Fibroblast of skin of back (primary cell): ENCODE measurements around the gene NANOGP8.

Experiments used
- DNase-seq: peaks from one replicate; pipeline ENCODE4 v3.0.0-alpha.2; 2013

NANOGP8 gene

DNA sequence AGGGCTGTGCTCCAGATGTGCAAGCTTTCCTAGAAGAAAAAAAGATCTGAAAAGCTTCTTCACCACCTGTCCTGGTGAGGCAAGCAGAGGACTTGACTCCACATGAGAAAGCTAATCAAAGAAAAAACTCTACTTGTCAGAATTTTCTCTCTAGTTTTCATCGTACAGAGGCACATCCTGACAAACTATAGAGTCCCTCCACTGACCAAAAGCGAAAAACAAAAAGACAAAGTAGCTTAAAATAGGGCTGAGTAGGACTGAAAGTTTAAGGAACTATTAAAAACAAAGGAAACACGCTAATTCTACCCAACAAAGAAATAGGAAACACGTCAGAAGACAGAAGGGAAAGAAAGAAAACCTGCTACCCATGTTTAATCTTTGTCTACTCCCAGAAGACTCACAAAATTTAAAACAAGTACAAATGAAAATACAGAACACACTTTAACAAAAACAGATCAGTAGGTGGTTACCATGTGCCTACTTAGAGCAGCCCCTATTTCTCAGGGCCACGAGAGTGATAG lies 26.5 kb downstream of the NANOGP8 start:
- DNase-seq = no peak

DNA sequence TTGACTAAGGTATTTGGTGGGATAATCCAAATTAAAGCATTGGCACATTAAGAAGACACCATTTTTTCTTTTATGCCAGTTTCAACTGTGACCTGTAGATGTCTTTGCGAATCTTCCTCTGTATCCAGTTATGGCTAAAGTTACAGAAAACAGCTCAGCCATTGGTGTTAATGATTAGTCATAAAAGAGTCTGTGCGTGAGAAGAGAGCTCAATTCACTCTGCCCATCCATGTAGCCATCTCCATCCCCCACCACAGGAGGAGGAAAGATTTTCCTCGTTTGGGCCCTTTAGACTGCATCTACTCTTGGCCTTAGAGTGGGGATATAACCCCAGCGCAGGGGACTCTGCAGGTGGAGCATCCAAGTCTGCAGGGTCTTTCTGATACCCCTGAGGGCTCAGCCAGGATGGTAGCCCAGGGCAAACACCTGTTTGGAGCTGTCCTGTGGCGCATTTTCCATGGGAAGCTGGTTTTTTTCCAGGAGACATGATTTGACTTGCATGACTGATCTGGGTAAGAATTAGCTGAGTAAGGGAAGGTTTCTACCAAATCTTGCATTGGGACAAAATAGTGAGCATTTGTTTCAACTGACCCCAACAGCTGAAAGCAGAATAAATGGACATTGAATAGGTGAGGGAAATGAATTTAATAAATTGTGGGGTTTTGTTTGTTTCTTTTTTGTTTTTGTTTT lies 29.5 kb downstream of the NANOGP8 start:
- DNase-seq = no peak

DNA sequence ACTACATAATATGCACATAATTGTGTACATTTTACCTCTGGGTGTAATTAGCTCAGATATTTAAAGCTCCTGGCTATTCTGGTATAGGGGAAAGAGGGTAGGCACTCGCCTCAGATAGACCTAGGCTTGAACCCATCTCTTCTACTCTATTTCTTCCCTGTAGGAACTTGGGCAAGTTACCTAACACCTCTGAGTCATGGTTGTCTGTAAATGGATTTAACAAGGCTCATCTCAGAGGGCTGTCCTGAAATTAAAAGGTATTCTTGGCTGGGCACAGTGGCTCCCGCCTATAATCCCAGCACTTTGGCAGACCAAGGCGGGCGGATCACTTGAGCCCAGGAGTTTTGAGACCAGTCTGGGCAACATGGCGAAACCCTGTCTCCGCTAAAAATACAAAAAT lies 30.7 kb downstream of the NANOGP8 start:
- no peak for DNase-seq

DNA sequence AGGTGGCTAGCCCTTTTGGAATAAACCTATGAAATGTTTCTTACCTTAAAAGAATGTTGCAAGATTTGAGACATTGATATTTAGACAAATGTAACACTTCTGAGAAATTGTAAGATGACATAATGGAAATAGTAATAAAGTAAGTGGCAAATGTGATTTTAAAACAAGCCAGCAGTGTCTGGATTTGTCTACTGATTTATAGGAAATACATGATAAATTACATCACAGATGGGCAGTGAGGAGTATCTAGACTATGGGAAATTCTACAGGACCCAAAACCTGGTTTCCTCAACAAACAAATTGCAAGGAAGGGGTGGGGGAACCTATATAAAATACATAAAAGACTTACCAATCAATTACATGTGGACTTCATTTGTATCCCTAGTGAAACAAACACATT lies 37.1 kb downstream of the NANOGP8 start:
- no peak for DNase-seq

DNA sequence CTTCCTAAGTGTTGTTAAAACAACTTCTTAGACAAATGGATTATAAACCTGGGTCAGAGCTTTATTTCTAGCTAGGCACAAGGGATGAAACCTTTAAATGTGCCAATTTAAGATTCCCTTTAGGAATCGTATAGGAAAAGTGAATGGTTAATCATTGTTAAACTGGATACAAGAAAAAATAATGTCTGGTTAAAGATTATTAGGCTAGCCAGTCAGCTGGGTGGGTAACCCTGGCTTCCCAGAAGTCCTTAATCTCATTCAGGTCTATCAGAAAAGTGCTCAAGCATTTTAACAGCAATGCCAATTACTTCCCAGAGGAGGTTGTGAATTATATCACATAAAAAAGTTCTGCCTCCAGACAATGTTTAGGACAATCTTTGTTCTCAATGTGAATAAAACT lies 37.6 kb downstream of the NANOGP8 start:
- no peak for DNase-seq

DNA sequence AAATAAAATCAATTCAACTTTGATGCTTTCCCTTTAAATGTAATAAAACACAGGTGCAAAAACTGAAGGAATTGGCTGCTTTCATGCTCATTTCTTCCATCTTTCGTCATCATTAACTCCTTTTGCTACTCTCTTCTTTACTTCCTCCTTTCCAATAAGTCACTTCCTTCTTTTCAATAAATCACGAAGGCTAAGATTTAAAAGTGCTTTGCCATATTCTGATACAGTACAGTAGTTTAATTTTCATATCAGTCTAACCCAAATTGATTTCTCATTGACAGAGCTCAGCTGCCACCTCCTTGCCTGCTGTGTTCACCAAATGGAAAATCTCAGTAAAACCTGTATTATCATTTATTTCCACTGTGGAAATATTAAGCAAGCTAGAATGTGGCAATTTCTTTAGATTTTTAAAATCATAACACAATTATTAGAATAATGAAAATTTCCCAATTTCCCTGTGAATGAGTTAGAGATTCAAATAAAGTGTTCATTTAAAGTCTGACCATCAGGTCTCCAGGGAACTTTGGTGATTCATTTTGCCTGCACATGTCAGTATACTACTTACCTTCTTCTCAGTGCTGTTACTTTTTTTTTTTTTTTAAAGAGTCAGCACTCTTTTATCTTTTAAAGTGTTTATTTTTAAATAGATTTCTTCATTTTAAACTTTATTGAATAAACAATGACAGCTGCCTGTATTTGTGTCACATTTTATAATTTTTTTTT lies 41.6 kb downstream of the NANOGP8 start:
- DNase-seq = peak; percentile 7

DNA sequence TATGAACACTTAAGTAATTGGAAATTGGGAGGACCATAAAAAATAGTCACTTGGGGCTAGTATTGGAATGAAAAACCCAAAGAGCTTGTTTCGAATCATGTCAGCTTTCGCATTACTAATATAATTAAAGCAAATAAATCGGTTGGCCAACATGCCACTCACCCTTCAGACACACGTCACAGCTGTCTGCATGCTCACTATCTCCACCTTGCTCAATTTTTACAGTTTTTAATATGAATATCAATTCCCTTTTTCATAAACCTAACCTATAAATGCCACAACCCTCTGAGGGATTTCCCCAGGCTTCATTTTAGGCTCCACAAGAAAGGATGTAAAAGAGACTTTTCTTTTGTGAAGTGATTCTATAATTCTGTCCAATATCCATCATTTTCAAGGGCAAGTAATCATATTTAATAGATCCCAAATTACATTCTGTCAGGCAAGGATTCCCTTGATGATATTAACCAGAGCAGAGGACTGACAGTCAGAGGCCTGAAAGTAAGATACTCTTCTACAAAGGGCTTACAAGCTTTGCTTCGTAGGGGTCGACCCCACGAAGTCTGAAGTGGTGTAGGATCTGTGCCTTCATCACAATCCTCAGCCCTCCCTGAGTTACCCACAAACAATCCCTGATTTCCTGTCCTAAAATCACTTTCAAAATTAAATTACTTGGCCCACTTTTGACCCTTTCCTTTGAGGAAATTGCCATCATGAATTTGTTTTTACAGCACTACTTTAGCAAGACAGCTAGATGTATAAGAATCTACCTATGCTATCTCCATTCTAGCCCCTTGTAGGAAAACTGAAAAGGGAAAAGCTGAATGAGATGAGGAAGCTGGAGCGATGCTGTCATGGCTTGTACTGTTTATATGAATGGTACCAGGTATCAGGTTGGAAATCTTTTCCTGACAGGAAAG lies 44.5 kb downstream of the NANOGP8 start:
- no peak for DNase-seq

DNA sequence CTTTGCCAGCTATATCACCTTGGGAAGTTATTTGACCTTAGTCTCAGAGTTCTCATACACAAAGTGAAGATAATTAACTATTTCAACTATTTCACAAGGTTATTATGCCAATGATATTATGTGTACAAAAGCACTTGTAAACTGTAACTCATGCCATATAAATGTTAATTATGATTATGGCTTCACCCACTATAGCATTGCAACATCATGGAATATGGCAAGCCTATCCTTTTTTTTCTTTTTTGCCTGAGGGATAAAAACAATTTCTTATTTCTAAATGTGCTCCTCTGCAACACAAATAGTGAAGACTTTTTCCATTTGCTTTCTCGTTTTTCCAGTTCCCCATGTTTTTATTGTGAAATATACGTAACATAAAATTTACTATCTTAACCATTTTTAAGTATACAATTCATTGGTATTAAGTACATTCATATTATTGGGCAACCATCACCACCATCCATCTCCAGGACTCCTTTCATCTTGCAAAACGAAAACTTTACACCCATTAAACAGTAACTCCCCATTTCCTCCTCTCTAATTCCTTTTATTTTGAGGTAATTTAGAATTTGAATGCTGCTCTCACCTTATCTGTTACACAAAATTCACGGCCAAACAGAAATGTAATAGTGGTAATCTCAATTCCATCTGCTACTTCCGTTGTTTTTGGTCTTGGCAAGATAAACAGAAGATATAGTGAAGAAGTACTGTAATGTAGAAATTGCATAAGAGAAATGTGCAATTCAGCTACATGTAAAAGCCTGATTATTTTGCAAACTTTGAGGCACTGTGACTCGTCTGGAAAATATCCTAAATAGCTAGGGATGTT lies 46.3 kb downstream of the NANOGP8 start:
- DNase-seq = peak; percentile 67
